Measurements from ENCODE around the gene TYW5.

- no peak for TF ChIP-seq EZH2 (IDR thresholded peaks at IDR 0.05; ENCODE audit: low read length, unreplicated experiment)
- 0 out of 2 replicates have a peak, but pooled peaks have one; percentile 18 for TF ChIP-seq CTCF (conservative IDR thresholded peaks at IDR 0.05; ENCODE audit: low read depth, low read length)
Measured at GRCh38 chr2:199955339-199956061, at the start of gene TYW5, which contains the start of gene MAIP1.

Measured in PC-3 (cell line).